Activated CD4-positive, alpha-beta T cell treated with anti-CD3 and anti-CD28 coated beads, Interleukin-2, amount 50 U/mL, for 1 hour (primary cell): Measurements from ENCODE around the gene MRNIP.
"Not testable (repeated sequence)": the region's sequence is repeated elsewhere in the genome, so short reads cannot be mapped to it uniquely, and the experiment has no call there.

Source experiments
- DNase-seq: peaks from one replicate; pipeline ENCODE4 v3.0.0-alpha.2; 2020

The MRNIP gene

DNA sequence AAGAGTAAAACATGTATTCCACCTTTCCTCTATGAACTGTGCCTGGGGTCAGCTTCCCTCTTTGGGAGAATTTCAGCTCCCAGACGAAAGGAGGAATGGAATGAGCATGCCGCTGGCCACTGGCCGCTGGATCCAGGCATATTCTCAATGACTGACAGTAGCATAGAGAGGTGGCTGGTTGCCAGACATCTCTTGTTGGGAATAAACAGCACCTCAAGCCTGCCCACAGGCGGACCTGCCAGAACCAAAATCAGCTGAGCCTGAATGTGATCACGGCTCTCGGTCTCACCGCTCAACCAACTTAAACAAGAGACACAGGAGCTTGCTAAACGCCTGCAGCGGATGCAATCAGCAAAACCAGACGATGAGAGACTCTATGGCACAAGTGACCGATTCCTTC lies 28.5 kb upstream of the MRNIP start:
- DNase-seq, result no peak

DNA sequence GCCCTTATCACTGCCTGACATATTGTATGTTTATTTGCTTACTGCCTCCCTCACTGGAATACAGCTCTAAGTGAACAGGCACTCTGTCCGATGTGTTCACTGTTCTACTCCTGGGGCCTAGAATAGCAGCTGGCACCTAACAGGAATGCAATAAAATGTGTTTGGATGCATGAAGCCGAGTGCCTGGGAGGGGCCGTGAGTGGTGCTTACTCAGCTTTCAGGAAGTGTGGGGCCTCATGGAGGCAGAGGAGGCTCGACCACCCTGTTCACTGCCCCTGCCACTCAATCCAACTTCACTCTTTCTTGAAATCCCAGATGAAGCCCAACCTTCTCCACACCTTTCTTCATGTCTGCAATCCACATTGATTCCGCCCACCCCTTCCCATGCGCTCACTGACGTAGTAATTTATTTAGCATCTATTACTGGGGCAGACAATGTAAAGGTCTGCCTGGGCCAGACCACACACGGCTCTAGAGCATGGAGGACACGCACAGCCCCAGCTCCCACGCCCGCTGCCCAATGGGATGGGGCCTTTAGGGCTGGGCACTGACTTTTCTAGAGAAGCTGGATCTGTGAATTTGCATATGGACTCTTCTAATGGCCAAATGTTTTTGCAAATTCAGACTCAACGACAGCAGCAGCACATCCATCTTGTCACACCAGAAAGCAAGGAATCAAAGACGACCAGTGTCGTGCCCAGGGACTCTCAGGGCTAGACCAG lies 27.7 kb upstream of the MRNIP start:
- no peak for DNase-seq

DNA sequence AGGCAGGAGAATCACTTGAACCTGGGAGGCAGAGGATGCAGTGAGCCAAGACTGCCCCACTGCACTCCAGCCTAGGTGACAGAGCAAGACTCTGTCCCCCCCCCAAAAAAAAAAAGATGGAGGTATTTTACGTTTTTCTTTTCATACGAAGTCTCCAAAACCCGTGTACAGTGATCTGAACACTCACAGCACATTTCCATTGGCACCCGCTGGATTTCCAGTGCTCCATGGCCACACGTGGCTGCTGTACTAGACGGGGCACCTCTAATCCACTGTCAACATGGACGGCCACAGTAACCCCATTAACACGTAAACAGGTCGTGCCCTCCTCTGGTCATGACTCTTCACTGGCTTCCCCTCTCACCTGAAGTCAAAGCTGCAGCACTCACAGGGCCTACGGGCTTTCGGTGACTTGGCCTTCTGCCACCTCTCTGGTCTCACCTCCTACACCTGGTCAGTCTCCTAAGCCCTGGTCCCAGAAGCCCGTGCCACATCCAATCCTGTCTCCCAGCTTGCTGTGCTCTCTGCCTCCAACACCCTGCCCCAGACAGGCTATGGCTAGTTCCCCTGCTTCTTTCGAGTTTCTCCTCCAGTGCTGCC lies 27.0 kb upstream of the MRNIP start:
- no peak for DNase-seq

DNA sequence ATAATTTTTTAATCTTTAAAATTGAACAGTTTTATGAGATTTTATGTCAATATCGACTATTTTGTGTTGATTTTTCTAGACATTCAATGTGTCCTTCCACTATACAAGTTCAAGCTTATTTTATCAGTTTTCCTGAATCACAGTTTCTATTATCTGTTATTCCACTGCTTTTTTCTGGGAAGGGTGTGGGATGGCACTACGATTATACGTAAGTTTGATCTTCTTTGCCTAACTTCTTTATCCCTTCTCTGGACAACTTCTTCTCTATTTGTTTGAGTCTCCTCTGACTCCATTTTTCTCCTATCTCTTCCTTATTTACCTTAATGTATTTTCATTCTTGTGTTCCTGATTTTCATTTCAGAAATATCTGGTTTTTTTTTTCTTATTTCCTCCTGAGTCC lies 24.5 kb upstream of the MRNIP start:
- no peak for DNase-seq

DNA sequence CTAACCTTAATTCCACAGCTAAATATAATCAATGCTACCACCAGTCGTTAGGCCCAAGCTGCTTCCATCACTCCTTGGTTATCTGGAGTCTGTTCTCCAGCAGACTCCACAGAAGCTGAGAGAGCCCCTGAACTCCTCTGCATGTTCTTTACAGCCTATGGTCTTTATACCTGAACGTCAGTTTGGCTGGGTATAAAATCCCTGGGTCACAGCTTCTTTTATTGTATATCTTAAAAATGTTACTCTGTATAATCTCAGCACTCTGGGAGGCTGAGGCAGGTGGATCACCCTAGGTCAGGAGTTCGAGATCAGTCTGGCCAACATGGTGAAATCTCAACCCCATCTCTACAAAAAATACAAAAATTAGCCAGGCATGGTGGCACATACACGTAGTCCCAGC lies 23.7 kb upstream of the MRNIP start:
- DNase-seq, result no peak

DNA sequence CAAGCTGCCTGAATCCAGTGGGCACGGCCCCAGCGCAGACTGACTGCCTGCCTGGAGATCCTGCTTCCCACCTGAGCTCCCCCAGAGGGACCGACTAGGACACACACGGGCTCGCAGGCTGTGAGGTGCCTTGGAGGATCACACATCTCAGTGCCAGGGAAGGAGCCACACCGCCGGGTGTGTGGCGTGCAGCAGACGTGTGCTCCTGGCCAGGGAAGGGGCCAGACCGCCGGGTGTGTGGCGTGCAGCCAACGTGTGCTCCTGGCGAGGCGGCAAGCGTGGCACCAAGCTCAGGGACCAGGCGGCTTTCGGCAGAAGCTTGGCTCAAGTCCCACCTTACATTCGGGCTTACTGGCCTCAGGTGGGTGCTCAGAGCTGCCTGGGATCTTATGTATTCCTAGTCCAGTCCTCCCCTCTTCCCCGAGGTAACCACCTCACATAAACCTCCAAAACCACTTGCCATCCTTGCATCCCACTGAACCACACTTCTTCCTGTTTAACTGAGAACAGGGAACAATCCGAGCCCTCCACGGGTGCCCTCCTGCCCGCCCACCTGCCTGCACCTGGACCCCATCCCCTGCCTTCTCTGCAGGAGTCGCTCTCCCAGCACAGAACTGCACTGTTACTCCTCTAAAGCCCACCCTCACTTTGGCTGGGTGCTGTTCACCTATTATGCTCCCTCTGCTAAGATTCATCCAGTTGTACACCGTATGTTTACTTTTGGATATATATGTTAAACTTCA lies 22.4 kb upstream of the MRNIP start:
- no peak for DNase-seq

DNA sequence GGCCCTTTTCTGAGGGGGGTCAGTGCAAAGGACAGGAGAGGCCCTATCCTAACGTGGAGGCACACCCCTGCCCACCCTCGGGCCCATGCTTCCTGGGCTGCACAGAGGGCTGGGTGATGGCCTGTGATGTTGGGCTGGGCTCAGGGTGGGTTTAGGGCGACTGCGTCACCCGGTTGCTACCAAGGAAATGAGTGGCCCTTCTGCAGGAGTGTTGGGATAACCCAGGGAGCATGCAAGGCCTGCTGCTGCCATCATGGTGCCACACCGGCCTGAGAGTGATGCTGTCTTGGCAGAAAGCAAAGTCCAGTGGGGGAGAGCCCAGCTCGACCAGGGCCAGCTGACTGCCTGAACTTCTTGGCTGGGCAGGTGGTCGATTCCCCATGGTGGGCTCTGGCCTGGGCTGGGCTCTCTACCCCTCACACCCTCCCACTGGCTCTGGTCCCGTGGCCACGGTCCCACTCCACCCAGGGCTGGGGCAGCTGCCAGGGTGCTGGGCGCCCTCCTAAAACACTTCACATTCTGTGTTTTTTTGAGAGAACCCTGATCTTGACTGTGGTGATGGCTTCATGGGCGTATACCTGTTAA lies 21.5 kb upstream of the MRNIP start:
- DNase-seq, result no peak

DNA sequence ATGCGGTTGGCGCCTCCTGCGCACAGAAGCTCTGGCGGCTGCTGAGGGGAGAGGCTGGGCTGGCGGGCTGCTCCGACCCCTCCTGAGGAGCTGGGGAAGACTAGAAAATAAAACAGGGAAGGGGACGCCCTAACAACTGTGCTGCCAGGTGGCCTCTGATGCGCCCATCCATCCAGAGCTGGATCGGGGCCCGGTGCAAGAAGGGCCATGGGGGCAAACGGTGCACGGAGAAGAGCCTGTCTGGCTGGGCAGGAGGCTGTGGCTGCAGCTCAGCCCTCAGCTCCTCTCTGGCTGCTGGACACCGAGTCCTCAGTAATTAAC lies 21.0 kb upstream of the MRNIP start:
- no peak for DNase-seq

DNA sequence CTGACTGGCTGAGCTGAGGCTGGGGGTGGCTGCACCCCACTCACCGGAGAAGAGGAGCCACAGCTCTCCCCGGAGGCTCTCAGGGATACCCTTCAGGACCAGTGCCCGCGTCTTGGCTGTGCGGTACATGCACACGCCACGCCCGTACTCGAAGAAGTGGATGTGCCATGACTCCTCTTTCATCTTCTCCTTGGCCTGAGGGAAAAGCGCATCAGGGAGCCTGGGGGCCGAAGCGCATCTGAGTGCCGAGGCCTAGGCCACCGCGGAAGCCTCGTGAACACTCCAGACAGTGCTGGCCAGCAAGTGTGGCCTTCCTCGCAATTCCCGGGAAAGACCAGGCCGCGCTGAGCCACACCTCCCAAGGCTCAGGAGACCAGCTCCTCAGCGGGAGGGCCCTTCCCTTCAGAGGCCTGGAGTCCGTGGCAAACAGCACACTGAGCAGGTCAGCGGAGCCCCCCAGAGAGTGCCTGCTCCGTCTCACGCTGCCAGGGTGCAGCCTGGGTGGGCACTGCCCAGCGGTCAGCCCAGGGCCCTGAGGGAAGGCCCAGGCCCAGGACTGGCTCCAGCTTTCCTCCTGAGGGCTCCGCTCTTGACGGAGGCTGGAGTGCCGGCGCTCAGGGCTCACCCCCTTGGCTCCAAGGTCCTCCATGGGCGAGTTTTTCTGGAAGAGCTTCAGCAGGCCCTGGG lies 20.5 kb upstream of the MRNIP start:
- DNase-seq, result no peak

DNA sequence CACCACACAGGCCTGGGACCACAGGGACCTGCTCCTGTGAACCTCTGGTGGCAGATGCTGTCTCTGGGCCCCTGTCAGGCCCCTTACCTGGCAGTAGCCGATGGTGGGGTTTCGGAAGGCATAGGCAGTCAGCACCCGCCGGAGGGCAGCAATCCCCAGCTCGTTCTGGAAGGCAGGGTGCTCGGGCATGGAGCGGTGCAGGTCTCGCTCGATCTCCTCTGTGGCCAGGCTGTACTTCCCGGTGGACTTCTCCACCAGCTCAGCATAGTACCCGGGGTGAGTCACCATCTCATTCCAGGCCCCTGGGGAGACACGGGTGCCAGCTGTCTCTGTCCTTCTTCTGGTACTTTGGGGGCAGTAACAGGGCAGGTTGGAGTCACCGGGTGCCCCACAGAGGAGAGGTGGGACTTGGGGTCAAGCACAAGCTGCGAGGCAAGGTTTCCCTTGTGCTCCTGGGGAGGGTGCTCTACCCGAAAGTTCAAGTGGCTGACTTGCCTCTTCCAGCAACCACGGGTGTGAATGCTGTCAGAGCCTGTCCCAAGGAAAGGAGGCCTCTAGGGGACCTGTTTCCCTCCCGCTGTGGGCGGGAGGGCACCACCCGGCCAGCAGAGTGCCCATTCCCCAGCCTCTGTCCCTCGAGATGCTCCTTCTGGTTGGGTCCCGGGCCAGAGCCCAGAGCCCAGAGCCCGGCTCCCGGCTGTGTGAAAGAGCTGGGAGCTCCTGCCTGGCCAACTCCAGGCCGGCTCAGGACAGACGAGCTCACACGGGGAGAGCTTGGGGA lies 19.8 kb upstream of the MRNIP start:
- DNase-seq, result no peak

DNA sequence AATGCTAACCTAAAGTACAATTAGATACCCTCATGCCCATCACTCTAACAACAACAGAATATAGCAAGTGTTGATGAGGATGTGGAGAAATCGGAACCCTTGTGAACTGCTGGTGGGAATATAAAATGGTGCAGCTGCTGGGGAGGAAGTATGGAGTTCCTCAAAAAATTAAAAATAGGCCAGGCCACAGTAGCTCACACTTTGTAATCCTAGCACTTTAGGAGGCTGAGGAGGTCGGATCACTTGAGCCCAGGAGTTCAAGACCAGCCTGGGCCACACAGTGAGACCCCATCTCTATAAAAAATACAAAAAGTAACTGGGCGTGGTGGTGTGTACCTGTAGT lies 18.0 kb upstream of the MRNIP start:
- DNase-seq, result no peak

DNA sequence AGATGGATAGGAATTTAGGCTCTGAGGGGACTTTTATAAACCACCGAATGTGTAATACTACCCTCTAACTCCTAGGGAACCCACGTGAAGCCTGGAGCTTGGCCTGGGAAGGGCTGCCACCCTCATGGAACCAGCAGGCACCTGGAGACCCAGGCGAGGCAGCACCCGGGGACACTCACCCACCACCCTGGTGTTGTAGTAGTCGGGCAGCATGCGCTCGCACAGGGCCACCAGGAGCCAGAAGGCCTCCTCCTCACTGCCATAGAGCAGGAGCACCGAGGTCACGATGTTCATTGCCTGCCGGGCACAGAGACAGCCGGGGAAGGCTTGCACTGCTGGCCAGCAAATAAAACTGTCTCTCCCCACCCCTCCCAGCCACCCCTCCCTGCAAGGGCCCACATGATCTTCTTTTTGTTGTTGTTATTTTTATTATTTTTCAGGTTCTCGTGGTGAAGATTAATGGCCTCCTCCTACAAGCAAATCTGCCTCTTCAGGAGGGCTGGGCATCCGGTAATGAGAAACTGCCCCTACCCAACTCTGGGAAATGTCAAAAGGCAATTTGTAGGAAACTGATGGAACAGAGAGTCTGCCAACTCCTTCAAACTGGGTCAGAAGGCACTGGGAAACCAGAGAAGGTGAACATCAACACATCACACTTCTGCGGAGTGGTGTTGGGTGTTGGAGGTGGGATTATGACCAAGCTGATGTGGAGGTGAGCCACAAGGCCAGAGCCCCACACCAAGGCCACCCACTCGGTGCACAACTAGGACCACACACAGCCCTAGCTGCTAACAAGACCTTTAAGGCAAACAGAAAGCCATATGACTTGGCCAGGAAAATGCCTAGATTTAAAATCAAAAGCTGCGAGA lies 17.4 kb upstream of the MRNIP start:
- no peak for DNase-seq

DNA sequence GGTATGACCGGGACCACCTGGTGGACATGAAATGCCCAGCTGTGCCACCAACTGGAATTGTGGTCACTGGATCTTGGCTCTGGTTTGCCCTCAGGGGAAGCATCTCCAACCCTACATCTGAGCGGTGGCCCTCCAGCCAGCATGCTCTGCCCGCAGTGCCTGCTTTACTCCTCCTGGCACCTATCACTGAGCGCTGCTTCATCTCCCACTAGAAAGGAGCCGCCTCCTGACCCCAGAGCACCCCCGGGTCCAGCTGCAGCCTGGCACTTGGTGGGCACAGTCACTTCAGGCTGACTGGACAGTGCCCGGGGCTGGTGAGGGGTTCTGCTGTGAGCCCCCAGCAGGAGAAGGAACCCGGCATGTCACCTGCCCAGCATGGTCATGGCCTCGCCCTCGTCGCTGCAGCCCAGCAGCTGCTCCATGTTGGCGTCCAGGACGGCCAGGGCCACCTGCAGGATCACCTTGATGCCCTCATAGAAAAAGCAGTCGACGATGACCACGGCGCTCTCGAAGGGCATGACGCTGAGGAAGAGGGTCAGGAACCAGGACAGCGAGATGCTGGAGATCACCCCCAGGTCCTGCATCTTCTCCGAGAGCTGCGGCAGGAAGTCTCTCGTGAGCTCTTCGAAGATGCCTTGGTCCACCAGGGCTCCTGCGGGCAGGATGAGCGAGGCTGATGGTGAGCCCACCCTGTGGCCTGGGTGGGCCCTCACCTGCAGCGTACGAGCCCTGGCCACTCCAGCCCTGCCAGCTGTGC lies 16.1 kb upstream of the MRNIP start:
- no peak for DNase-seq

DNA sequence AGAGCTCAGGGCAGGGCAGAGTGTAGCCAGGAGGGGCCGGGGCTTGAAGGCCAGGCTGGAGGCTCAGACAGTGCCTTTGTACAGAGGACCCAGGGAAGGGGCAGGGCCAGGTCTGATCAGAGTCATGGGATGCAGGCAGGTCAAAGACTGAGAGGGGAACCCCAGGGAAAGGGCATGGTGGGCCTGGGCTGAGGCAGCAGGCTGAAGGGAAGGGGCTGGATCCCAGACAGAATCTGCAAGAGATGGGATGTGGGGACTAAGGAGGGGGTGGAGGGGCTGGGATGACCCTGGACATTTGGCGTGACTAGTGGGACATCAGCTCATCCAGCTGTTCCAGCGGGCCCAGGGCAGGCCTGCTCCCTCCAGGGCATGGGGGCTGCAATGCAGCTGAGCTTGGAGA lies 15.5 kb upstream of the MRNIP start:
- DNase-seq, result no peak

DNA sequence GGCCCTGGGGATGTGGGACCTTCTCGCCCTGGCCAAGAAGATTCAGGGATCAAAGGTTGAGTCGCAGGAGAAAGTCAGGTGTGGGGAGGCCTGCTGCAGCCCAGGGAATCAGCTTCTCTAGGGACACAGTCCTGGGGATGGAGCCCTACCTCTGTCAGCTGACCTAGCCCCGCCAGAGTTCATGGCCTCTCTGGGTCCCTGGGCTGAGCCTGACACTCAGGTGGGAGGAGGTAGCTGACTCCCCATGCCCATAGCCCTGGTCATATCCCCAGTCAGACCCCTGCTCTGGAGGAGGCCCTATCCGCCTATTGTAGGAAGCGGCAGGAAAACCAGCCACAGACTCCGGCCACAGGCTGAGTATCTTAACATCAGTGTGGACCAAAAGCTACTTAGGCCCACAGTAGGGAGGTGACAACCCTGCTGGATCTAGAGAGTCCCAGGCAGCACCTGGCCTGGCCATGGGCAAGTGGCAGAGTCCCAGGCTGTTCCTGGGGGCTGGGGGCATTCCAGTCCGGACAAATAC lies 15.0 kb upstream of the MRNIP start:
- DNase-seq, result no peak

DNA sequence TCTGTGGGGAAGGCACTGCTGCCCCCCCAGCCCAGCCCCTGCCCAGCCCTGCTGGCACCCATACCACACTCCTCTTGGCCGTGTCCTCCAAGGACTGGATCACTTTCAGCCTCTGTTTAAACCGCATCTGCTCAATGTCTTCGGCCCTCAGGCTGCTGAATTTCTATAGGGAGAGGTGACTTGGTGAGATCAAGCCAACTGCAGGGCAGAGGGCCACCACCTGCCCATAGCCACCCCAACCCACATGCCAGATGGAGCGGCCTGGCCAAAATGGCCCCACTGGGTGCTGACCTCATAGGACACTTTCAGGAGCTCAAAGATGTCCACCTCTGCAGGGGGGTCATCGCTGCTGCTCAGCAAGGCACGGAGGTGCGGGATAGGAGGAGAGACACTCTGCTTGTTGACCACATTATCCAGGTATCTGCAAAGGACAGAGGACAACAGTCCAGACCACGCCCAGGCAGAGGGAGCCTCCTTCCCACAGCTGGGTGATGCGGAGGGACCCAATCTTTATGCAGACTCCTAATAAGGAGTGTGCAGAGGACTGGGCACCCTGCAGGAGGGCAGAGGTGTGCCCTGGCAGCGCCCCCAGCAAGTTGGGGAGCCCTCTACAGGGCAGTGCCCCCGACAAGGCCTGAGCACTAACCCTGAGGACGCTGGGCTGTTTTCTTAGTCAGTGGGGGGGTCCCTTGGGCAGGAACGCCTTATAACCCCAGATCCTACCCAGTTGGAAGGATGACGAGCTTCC lies 14.4 kb upstream of the MRNIP start:
- no peak for DNase-seq

DNA sequence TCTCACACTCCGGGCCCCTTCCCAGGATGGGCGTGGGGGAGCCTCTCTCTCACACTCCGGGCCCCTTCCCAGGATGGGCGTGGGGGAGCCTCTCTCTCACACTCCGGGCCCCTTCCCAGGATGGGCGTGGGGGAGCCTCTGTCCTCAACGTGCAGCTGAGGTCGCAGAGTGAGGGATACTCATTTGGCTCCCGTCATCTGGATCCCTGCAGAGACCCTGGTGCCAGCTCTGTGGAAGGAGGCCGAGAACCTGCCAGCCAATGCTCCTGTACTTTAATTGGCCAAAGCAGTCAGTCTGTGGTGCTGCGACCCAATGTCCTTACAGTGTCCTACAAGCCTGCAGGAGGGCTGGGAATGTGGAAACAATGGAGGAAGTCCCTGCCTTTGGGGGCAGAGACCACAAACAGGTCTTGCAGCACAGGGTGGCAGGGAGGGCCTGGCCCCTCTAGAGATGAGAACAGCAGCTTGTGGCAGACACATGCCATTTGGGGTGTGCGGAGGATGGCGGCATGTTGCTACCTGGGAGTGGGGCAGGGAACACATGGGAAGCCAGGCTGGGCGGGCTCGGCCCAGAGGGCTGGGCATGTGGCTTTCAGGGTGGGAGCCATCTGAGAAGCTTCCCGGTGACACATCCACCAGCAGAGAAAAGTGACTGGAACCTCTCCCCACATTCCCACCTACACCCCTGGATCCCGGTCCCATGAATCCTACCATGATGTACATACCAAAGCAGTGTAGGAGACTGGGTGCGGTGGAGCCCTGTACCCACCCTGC lies 13.6 kb upstream of the MRNIP start:
- no peak for DNase-seq

DNA sequence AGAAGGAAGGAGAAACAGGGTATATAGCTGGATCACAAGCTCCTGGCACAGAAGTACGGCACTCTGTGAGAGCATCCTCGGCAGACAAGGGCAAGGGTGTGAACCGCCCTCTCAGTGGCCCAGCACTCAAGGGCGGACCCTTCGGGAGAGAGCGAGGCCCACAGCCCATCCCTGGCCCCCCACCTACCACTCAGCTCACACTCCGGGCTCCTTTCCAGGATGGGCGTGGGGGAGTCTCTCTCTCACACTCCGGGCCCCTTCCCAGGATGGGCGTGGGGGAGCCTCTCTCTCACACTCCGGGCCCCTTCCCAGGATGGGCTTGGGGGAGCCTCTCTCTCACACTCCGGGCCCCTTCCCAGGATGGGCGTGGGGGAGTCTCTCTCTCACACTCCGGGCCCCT lies 12.9 kb upstream of the MRNIP start:
- not testable (repeated sequence) for DNase-seq

DNA sequence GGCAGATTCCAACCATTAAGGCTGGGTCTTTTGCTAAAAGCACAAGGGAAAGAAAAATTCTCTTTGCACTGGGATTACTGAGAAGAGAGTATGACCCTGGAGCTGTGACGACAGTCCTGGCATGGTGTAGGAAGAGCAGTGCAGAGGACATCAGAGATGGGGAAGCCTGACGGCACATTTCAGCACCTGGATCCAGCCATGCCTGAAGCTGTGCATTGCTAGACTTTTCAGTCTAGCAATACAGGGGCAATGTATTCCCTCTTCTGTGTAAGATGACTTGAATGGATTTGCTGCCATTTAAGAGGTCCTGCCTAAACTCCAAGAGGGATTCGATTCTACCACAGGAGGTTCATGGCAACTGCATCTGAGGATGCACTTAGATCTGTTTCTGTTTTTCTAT lies 12.3 kb upstream of the MRNIP start:
- DNase-seq, result no peak
